Panc1 (cell line): ENCODE data around the gene CYTH4. TPM values are rescaled to one million over a fixed set of nuclear protein-coding genes. Genes with fewer than 3 reads are reported as not detected.

Experiments used
- ATAC-seq: fragments of 200-7000 bp; cut with Tn5 transposase; 2 replicates; pipeline ENCODE4 v1.9.1; 2020; ENCODE audit warnings: mild to moderate bottlenecking, moderate library complexity
- BruUV-seq: library from RNA; stranded (reverse); fragments of 400-500 nt; replicated peaks from 2 replicates; lab custom pipeline; 2021; lab: Mats Ljungman, UMichigan
- CTCF ChIA-PET: fragments of 300-600 bp; sonication (Branson Sonifier 250); formaldehyde crosslinking; loops from one replicate; lab custom pipeline; 2022; ENCODE audit warnings: antibody characterized with exemption; lab: Charles Lee
- POLR2A ChIA-PET: fragments of 300-600 bp; sonication (Branson Sonifier 250); formaldehyde crosslinking; loops from one replicate; lab custom pipeline; 2022; ENCODE audit warnings: antibody characterized with exemption; lab: Charles Lee
- DNase-seq: peaks from one replicate; pipeline ENCODE4 v3.0.0-alpha.2; 2010; ENCODE audit warnings: low read depth, low spot score
- H3K27ac ChIP-seq: 2 replicates; pipeline ENCODE4 v1.5.1; 2011; ENCODE audit warnings: mild to moderate bottlenecking, low read length, inconsistent platforms
- H3K27me3 ChIP-seq: fragments of 200-500 bp; sonication (Bioruptor generic); 2 replicates; pipeline ENCODE4 v1.6.0; 2014; ENCODE audit warnings: low read length, inconsistent platforms; ENCODE audit not compliant: control insufficient read depth, insufficient read depth
- H3K36me3 ChIP-seq: fragments of 200-500 bp; sonication (Bioruptor generic); 2 replicates; pipeline ENCODE4 v1.5.1; 2014; ENCODE audit warnings: inconsistent platforms, mild to moderate bottlenecking, low read length, moderate library complexity; ENCODE audit not compliant: control insufficient read depth, insufficient read depth
- H3K4me1 ChIP-seq: 2 replicates; pipeline ENCODE4 v1.5.1; 2011; ENCODE audit warnings: inconsistent platforms, mild to moderate bottlenecking, low read length, moderate library complexity; ENCODE audit not compliant: control insufficient read depth, insufficient read depth
- H3K4me3 ChIP-seq, 2 experiments: 2 replicates each; pipeline ENCODE4 v1.5.1; 2011 to 2012; ENCODE audit warnings: low read depth in 2 of 2, low read length in 2 of 2, mild to moderate bottlenecking in 2 of 2, inconsistent platforms in 1 of 2, moderate library complexity in 1 of 2
- H3K9me3 ChIP-seq: fragments of 200-500 bp; sonication (Bioruptor generic); 2 replicates; pipeline ENCODE4 v1.5.1; 2014; ENCODE audit warnings: low read depth, mild to moderate bottlenecking, inconsistent platforms, low read length, moderate library complexity; ENCODE audit not compliant: control insufficient read depth, insufficient read depth
- CTCF ChIP-seq: fragments of 450-650 bp; IDR thresholded peaks from 2 replicates; pipeline ENCODE4 v1.5.1; 2017; ENCODE audit warnings: mild to moderate bottlenecking
- POLR2AphosphoS5 ChIP-seq: IDR thresholded peaks from 2 replicates; pipeline ENCODE4 v1.6.1; 2012; ENCODE audit warnings: mild to moderate bottlenecking, low read depth, low read length, moderate library complexity
- REST ChIP-seq, 2 experiments: IDR thresholded peaks; 2 replicates each; pipeline ENCODE4 v1.6.1; 2011 to 2012; ENCODE audit warnings: low read depth in 2 of 2, control low read depth in 1 of 2, low read length in 1 of 2, mild to moderate bottlenecking in 1 of 2, moderate library complexity in 1 of 2; ENCODE audit not compliant: insufficient read depth in 1 of 2
- SIN3A ChIP-seq: IDR thresholded peaks from 2 replicates; pipeline ENCODE4 v1.6.1; 2012; ENCODE audit warnings: low read depth, mild to moderate bottlenecking, low read length, moderate library complexity, borderline replicate concordance; ENCODE audit not compliant: insufficient read depth
- TCF7L2 ChIP-seq: IDR thresholded peaks from 2 replicates; pipeline ENCODE4 v1.6.1; 2011; ENCODE audit warnings: mild to moderate bottlenecking, low read depth, low read length, inconsistent platforms
- in situ Hi-C: cut with HindIII; loops from 2 replicates; pipeline ENCODE4 v1.10.0; 2016; ENCODE audit warnings: low sequenced_read_pairs, low pct_unique_long_range_greater_than_20kb
- intact Hi-C: fragments of 100-400 bp; cut with micrococcal nuclease; formaldehyde crosslinking; loops from one replicate; pipeline ENCODE4 v1.10.0; 2022; ENCODE audit not compliant: unreplicated experiment
- total RNA-seq: library from RNA; stranded (reverse); gene quantifications from one replicate; pipeline ENCODE4 v1.2.1, GENCODE V29; 2021; ENCODE audit not compliant: unreplicated experiment

Gene CYTH4
- total RNA-seq, 1 experiment from 2014 or later: 1.3 TPM

- Histone ChIP-seq H3K4me3 (no peak overlapping the region), H3K4me1 (no peaks in the 10 kb centered on the region), H3K27ac (no peak overlapping the region), H3K27me3 (no peaks in the 10 kb centered on the region), H3K9me3 (0 out of 2 replicates have a peak, but pooled peaks cover under 1% of the 10 kb centered on the region), H3K36me3 (no peaks in the 10 kb centered on the region)
- DNase-seq (no peak), ATAC-seq (no peak)
- TF ChIP-seq POLR2AphosphoS5 (no peak), CTCF (no peak), SIN3A (no peak), TCF7L2 (no peak), REST (IDR thresholded peaks at IDR 0.05; ENCODE audit: insufficient read depth in 1 of 2, low read depth in 2 of 2, low read length in 1 of 2) (no peak)
- BruUV-seq: no TSS peak
- ChIA-PET POLR2A (no interaction called here), CTCF (no interaction called here)
- in situ Hi-C loops: no loop called here
- intact Hi-C loops: no loop called here
Observed at GRCh38 chr22:37269936-37270678, 12.2 kb upstream of the CYTH4 start.

- ChIA-PET POLR2A (no interaction called here), CTCF (no interaction called here)
- no peak overlapping the region for H3K4me3 ChIP-seq
- no peaks in the 10 kb centered on the region for H3K27me3 ChIP-seq
- BruUV-seq: no TSS peak
- intact Hi-C loops (no loop called here), in situ Hi-C loops (no loop called here)
- H3K36me3 ChIP-seq: no peaks in the 10 kb centered on the region
- no peaks in the 10 kb centered on the region for H3K4me1 ChIP-seq
- no peaks in the 10 kb centered on the region for H3K9me3 ChIP-seq
- ATAC-seq (no peak), DNase-seq (no peak)
- TF ChIP-seq POLR2AphosphoS5 (no peak), SIN3A (no peak), CTCF (no peak), TCF7L2 (no peak), REST (IDR thresholded peaks at IDR 0.05; ENCODE audit: insufficient read depth in 1 of 2, low read depth in 2 of 2, low read length in 1 of 2) (no peak)
- no peak overlapping the region; the same call in 1 of the 2 replicates for H3K27ac ChIP-seq
Observed at GRCh38 chr22:37270928-37271650, 11.2 kb upstream of the CYTH4 start.
